ENCODE results near the gene MRPS21.
"Not testable (repeated sequence)": the region's sequence is repeated elsewhere in the genome, so short reads cannot be mapped to it uniquely, and the experiment has no call there.

The MRPS21 gene

GRCh38 chr1:150308585-150308984 lies 14.9 kb downstream of the MRPS21 start:
- H3K9me3 ChIP-seq (ENCODE audit: control insufficient read depth in 5 of 5, low read length in 5 of 5); H3K27me3 ChIP-seq (ENCODE audit: control insufficient read depth in 5 of 5, insufficient read depth in 4 of 5, low read length in 5 of 5); H3K9ac ChIP-seq (ENCODE audit: low read length in 5 of 5); H3K27ac ChIP-seq (ENCODE audit: low read depth, low read length); H3K4me1 ChIP-seq (ENCODE audit: control insufficient read depth in 5 of 5, insufficient read depth in 5 of 5, low read length in 5 of 5); H3K4me3 ChIP-seq (ENCODE audit: low read depth in 1 of 5, low read length in 5 of 5): not testable (repeated sequence)
- H3K36me3 ChIP-seq (ENCODE audit: control insufficient read depth in 5 of 5, insufficient read depth in 5 of 5, low read length in 5 of 5) = peaks cover 2 to 28% (median 13%) of the 10 kb centered on the region in 5 donors

- no peak overlapping the region for H3K4me3 ChIP-seq (ENCODE audit: low read depth in 1 of 5, low read length in 5 of 5)
- H3K27ac ChIP-seq (ENCODE audit: low read depth, low read length) = no peak overlapping the region
- no peaks in the 10 kb centered on the region for H3K27me3 ChIP-seq (ENCODE audit: control insufficient read depth in 5 of 5, insufficient read depth in 4 of 5, low read length in 5 of 5)
- H3K9me3 ChIP-seq (ENCODE audit: control insufficient read depth in 5 of 5, low read length in 5 of 5) = no peaks in the 10 kb centered on the region
- H3K4me1 ChIP-seq (ENCODE audit: control insufficient read depth in 5 of 5, insufficient read depth in 5 of 5, low read length in 5 of 5) = no peaks in the 10 kb centered on the region
- peaks cover 0 to 28% (median 13%) of the 10 kb centered on the region in 5 donors for H3K36me3 ChIP-seq (ENCODE audit: control insufficient read depth in 5 of 5, insufficient read depth in 5 of 5, low read length in 5 of 5)
- H3K9ac ChIP-seq (ENCODE audit: low read length in 5 of 5) = no peak overlapping the region
These were observed 16.3 kb downstream of the MRPS21 start for GRCh38 chr1:150309758-150310508.

- H3K27ac ChIP-seq (ENCODE audit: low read depth, low read length) = no peak overlapping the region
- no peaks in the 10 kb centered on the region for H3K4me1 ChIP-seq (ENCODE audit: control insufficient read depth in 5 of 5, insufficient read depth in 5 of 5, low read length in 5 of 5)
- peaks cover 0 to 22% (median 10%) of the 10 kb centered on the region in 5 donors for H3K36me3 ChIP-seq (ENCODE audit: control insufficient read depth in 5 of 5, insufficient read depth in 5 of 5, low read length in 5 of 5)
- no peak overlapping the region for H3K9ac ChIP-seq (ENCODE audit: low read length in 5 of 5)
- no peaks in the 10 kb centered on the region for H3K27me3 ChIP-seq (ENCODE audit: control insufficient read depth in 5 of 5, insufficient read depth in 4 of 5, low read length in 5 of 5)
- no peak overlapping the region for H3K4me3 ChIP-seq (ENCODE audit: low read depth in 1 of 5, low read length in 5 of 5)
- no peaks in the 10 kb centered on the region for H3K9me3 ChIP-seq (ENCODE audit: control insufficient read depth in 5 of 5, low read length in 5 of 5)
These were observed 18.1 kb downstream of the MRPS21 start for GRCh38 chr1:150311762-150312161.

GRCh38 chr1:150314691-150315090 lies 21.0 kb downstream of the MRPS21 start:
- H3K4me3 ChIP-seq (ENCODE audit: low read depth in 1 of 5, low read length in 5 of 5); H3K9ac ChIP-seq (ENCODE audit: low read length in 5 of 5); H3K36me3 ChIP-seq (ENCODE audit: control insufficient read depth in 5 of 5, insufficient read depth in 5 of 5, low read length in 5 of 5); H3K9me3 ChIP-seq (ENCODE audit: control insufficient read depth in 5 of 5, low read length in 5 of 5); H3K27ac ChIP-seq (ENCODE audit: low read depth, low read length); H3K27me3 ChIP-seq (ENCODE audit: control insufficient read depth in 5 of 5, insufficient read depth in 4 of 5, low read length in 5 of 5); H3K4me1 ChIP-seq (ENCODE audit: control insufficient read depth in 5 of 5, insufficient read depth in 5 of 5, low read length in 5 of 5): not testable (repeated sequence)

GRCh38 chr1:150320667-150320978 lies 27.0 kb downstream of the MRPS21 start:
- Histone ChIP-seq H3K9ac (ENCODE audit: low read length in 5 of 5) (peak overlapping the region in 1 of 5 donors; percentile 95), H3K27ac (ENCODE audit: low read depth, low read length) (peak overlapping the region; percentile 76), H3K4me3 (ENCODE audit: low read depth in 1 of 5, low read length in 5 of 5) (peak overlapping the region; percentile 22 to 88 (median 83)), H3K36me3 (ENCODE audit: control insufficient read depth in 5 of 5, insufficient read depth in 5 of 5, low read length in 5 of 5) (peaks cover 7 to 12% (median 8%) of the 10 kb centered on the region in 5 donors), H3K9me3 (ENCODE audit: control insufficient read depth in 5 of 5, low read length in 5 of 5) (no peaks in the 10 kb centered on the region), H3K27me3 (ENCODE audit: control insufficient read depth in 5 of 5, insufficient read depth in 4 of 5, low read length in 5 of 5) (no peaks in the 10 kb centered on the region), H3K4me1 (ENCODE audit: control insufficient read depth in 5 of 5, insufficient read depth in 5 of 5, low read length in 5 of 5) (peaks cover 4 to 16% (median 12%) of the 10 kb centered on the region in 5 donors)

GRCh38 chr1:150321826-150322166 lies 28.1 kb downstream of the MRPS21 start:
- peaks cover 4 to 16% (median 12%) of the 10 kb centered on the region in 5 donors for H3K4me1 ChIP-seq (ENCODE audit: control insufficient read depth in 5 of 5, insufficient read depth in 5 of 5, low read length in 5 of 5)
- peaks cover 19 to 24% (median 20%) of the 10 kb centered on the region in 5 donors for H3K36me3 ChIP-seq (ENCODE audit: control insufficient read depth in 5 of 5, insufficient read depth in 5 of 5, low read length in 5 of 5)
- H3K9ac ChIP-seq (ENCODE audit: low read length in 5 of 5) = peak overlapping the region; percentile 63 to 95 (median 74)
- no peaks in the 10 kb centered on the region for H3K9me3 ChIP-seq (ENCODE audit: control insufficient read depth in 5 of 5, low read length in 5 of 5)
- peak overlapping the region; percentile 76 for H3K27ac ChIP-seq (ENCODE audit: low read depth, low read length)
- H3K4me3 ChIP-seq (ENCODE audit: low read depth in 1 of 5, low read length in 5 of 5) = peak overlapping the region; percentile 83 to 92 (median 88)
- H3K27me3 ChIP-seq (ENCODE audit: control insufficient read depth in 5 of 5, insufficient read depth in 4 of 5, low read length in 5 of 5) = no peaks in the 10 kb centered on the region

GRCh38 chr1:150322310-150322709 lies 28.6 kb downstream of the MRPS21 start:
- Histone ChIP-seq H3K9ac (ENCODE audit: low read length in 5 of 5) (peak overlapping the region in 4 of 5 donors; percentile 70 to 95 (median 82)), H3K27ac (ENCODE audit: low read depth, low read length) (peak overlapping the region; percentile 76), H3K27me3 (ENCODE audit: control insufficient read depth in 5 of 5, insufficient read depth in 4 of 5, low read length in 5 of 5) (no peaks in the 10 kb centered on the region)

DNA sequence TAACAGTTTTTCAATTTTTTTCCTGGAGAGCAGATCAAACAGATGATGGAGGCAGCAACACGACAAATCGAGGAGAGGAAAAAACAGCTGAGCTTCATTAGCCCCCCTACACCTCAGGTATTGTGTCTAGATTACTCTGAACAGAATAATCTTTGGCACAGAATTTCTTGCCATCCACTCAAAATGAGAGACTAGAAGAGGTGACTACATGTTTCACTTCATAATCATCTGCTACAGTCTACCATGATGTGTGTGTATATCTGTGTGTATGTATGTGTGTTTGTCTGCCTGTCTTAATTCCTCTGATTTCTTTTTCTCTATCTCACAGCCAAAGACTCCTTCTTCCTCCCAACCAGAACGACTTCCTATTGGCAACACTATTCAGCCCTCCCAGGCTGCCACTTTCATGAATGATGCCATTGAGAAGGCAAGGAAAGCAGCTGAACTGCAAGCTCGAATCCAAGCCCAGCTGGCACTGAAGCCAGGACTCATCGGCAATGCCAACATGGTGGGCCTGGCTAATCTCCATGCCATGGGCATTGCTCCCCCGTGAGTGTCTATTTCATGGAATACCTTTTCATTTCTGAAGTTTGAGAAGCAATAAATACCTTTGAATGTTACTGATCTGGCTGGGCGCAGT lies 39.1 kb downstream of the MRPS21 start:
- no peak overlapping the region for H3K27ac ChIP-seq (ENCODE audit: low read depth, low read length)
- H3K4me3 ChIP-seq (ENCODE audit: low read depth in 1 of 5, low read length in 5 of 5) = no peak overlapping the region
- H3K27me3 ChIP-seq (ENCODE audit: control insufficient read depth in 5 of 5, insufficient read depth in 4 of 5, low read length in 5 of 5) = no peaks in the 10 kb centered on the region
- no peaks in the 10 kb centered on the region for H3K9me3 ChIP-seq (ENCODE audit: control insufficient read depth in 5 of 5, low read length in 5 of 5)
- peaks cover 20 to 93% (median 77%) of the 10 kb centered on the region in 5 donors for H3K36me3 ChIP-seq (ENCODE audit: control insufficient read depth in 5 of 5, insufficient read depth in 5 of 5, low read length in 5 of 5)
- no peak overlapping the region for H3K9ac ChIP-seq (ENCODE audit: low read length in 5 of 5)
- no peaks in the 10 kb centered on the region for H3K4me1 ChIP-seq (ENCODE audit: control insufficient read depth in 5 of 5, insufficient read depth in 5 of 5, low read length in 5 of 5)

More at GRCh38 chr1:150322310-150322709, 28.6 kb downstream of the MRPS21 start:
- Histone ChIP-seq H3K4me1 (ENCODE audit: control insufficient read depth in 5 of 5, insufficient read depth in 5 of 5, low read length in 5 of 5) (peaks cover 4 to 16% (median 12%) of the 10 kb centered on the region in 5 donors), H3K9me3 (ENCODE audit: control insufficient read depth in 5 of 5, low read length in 5 of 5) (no peaks in the 10 kb centered on the region), H3K36me3 (ENCODE audit: control insufficient read depth in 5 of 5, insufficient read depth in 5 of 5, low read length in 5 of 5) (peaks cover 19 to 27% (median 24%) of the 10 kb centered on the region in 5 donors), H3K4me3 (ENCODE audit: low read depth in 1 of 5, low read length in 5 of 5) (peak overlapping the region; percentile 83 to 92 (median 88))

DNA sequence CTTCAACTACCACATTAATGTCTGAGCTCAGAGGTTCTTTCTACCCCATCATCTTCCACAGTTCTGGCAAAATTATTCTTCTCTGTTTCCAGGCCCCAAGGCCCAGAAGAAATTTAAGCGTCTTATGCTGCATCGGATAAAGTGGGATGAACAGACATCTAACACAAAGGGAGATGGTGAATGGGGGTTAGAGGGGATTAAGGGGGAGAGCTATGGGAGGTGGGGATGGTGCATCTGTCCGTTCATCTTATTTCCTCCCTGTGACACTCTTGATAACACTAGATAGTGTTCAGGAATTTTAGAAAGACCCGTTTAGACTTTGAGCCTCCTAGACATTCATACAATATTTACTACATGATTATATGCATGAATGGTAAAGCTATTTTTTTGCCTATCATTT lies 52.7 kb downstream of the MRPS21 start:
- H3K36me3 ChIP-seq (ENCODE audit: control insufficient read depth in 5 of 5, insufficient read depth in 5 of 5, low read length in 5 of 5) = peaks cover 35 to 81% (median 66%) of the 10 kb centered on the region in 5 donors
- H3K9ac ChIP-seq (ENCODE audit: low read length in 5 of 5) = no peak overlapping the region
- H3K4me3 ChIP-seq (ENCODE audit: low read depth in 1 of 5, low read length in 5 of 5) = no peak overlapping the region
- H3K9me3 ChIP-seq (ENCODE audit: control insufficient read depth in 5 of 5, low read length in 5 of 5) = no peaks in the 10 kb centered on the region
- no peaks in the 10 kb centered on the region for H3K27me3 ChIP-seq (ENCODE audit: control insufficient read depth in 5 of 5, insufficient read depth in 4 of 5, low read length in 5 of 5)
- no peaks in the 10 kb centered on the region for H3K4me1 ChIP-seq (ENCODE audit: control insufficient read depth in 5 of 5, insufficient read depth in 5 of 5, low read length in 5 of 5)
- H3K27ac ChIP-seq (ENCODE audit: low read depth, low read length) = no peak overlapping the region

DNA sequence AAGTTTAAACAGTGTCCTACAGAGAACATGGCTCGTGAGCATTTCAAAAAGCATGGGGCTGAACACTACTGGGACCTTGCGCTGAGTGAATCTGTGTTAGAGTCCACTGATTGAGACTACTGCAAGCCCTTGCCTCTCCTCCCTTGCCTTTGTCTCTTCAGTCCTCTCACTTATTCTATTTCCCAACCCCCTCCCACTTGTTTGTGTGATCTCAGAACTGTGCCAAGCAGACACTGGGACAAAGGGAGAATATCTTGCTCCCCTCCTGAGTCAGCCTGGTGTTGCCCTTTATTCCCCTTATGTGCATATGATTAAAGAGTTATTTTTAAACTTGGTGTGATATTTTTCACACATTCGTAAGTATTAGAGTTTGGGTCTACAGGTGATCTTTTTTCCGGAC lies 59.2 kb downstream of the MRPS21 start:
- no peaks in the 10 kb centered on the region for H3K27me3 ChIP-seq (ENCODE audit: control insufficient read depth in 5 of 5, insufficient read depth in 4 of 5, low read length in 5 of 5)
- no peaks in the 10 kb centered on the region for H3K9me3 ChIP-seq (ENCODE audit: control insufficient read depth in 5 of 5, low read length in 5 of 5)
- H3K36me3 ChIP-seq (ENCODE audit: control insufficient read depth in 5 of 5, insufficient read depth in 5 of 5, low read length in 5 of 5) = peaks cover 13 to 61% (median 36%) of the 10 kb centered on the region in 5 donors
- H3K9ac ChIP-seq (ENCODE audit: low read length in 5 of 5) = no peak overlapping the region
- peak overlapping the region; percentile 57 for H3K27ac ChIP-seq (ENCODE audit: low read depth, low read length)
- no peak overlapping the region for H3K4me3 ChIP-seq (ENCODE audit: low read depth in 1 of 5, low read length in 5 of 5)
- peaks cover 0 to 16% (median 2%) of the 10 kb centered on the region in 5 donors for H3K4me1 ChIP-seq (ENCODE audit: control insufficient read depth in 5 of 5, insufficient read depth in 5 of 5, low read length in 5 of 5)

Measured in subcutaneous abdominal adipose tissue (tissue), 5 donors.